RCC 7860 (cell line): ENCODE measurements around the gene DOCK1.

Source experiments
- DNase-seq: peaks from one replicate; pipeline ENCODE4 v3.0.0-alpha.2; 2015; ENCODE audit warnings: low spot score
- FAIRE-seq: peaks from 2 replicates; lab custom pipeline; 2012; peaks lifted over from hg19 to GRCh38; lab: Jason Lieb, UNC

DOCK1 gene

GRCh38 chr10:127434006-127434405, 528.8 kb downstream of the DOCK1 start:
- DNase-seq (no peak), FAIRE-seq (no peak)

DNA sequence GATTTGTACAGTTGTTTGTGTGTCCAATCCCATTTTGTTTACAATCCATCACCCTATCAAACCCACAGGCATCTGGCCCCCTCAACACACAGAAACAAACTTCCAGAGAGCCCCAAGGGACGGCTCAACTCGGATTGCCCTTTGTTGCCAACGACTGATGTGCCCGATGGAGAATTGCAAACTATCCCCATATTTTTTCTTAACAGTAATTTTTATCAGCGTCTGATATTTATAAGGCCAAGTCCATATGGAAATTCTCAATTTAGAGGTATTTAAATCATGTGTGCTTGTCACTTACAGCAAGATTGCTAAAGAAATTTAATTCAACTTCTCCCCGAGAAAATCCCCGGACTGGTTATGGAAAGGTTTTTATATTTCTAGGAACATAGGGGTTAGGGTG, 530.0 kb downstream of the DOCK1 start:
- FAIRE-seq (no peak), DNase-seq (no peak)

- DNase-seq (no peak), FAIRE-seq (no peak)
Measured at GRCh38 chr10:127440371-127440770, 535.1 kb downstream of the DOCK1 start.

GRCh38 chr10:127441350-127442219, 536.4 kb downstream of the DOCK1 start:
- FAIRE-seq (no peak), DNase-seq (peak; percentile 39)

GRCh38 chr10:127442220-127442525, 536.9 kb downstream of the DOCK1 start:
- no peak for FAIRE-seq
- no peak for DNase-seq

DNA sequence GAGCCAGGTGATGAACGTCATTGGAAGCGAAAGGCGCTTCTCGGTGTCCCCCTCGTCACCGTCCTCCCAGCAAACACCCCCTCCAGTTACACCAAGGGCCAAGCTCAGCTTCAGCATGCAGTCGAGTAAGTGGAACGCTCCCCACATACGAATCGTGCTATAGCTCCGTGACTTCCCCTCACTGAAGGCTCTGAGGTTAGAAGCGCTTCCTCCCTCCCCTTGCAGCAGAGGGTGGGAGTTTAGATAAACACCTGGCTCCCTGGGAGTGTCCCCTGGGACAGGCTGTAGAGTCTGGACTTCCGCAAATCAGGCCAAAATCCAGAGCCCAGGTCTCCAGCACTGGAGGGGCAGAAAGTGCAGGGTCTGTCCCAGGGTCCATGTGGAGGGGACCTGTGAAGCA, 538.9 kb downstream of the DOCK1 start:
- FAIRE-seq (no peak), DNase-seq (no peak)

DNA sequence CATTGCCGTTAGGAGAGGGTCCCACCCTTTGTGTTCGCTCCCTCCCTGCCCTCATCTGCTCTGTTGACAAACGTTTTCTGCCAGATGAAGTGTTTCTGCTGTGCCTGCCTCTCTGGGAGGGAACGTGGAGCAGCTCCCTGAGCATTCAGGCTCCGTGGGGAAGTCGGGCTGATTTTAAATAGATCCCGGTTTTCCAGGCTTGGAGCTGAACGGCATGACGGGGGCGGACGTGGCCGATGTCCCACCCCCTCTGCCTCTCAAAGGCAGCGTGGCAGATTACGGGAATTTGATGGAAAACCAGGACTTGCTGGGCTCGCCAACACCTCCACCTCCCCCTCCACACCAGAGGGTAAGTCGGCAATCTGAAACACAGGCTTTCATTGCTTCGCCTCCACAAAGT, 542.0 kb downstream of the DOCK1 start:
- FAIRE-seq (no peak), DNase-seq (no peak)

GRCh38 chr10:127449490-127449889, 544.3 kb downstream of the DOCK1 start:
- DNase-seq (no peak), FAIRE-seq (no peak)

GRCh38 chr10:127450644-127451043, 545.4 kb downstream of the DOCK1 start:
- DNase-seq (no peak), FAIRE-seq (no peak)

- no peak for DNase-seq
- no peak for FAIRE-seq
Measured at GRCh38 chr10:127451628-127452027, 546.4 kb downstream of the DOCK1 start.

- no peak for FAIRE-seq
- no peak for DNase-seq
Measured at GRCh38 chr10:127452568-127452967, 547.3 kb downstream of the DOCK1 start.

DNA sequence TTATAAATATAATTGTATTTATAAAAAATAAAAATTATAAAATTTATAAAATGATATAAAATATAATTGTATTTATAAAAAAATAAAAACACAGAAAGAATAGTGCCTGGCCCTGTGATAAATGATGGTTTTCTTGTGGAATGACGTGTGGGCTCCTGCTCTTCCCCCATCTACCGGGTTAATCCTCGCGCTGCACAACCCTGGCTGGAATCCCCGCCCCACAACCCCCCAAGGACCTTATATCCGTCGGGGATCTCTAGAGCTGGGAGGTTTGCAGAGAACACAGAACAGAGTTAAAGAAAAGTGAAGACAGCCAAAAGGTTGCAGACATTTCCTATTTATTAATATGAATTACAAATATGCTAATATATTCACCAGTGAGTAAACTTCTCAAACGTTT, 548.5 kb downstream of the DOCK1 start:
- FAIRE-seq (no peak), DNase-seq (no peak)

GRCh38 chr10:127456122-127456521, 550.9 kb downstream of the DOCK1 start:
- no peak for DNase-seq
- FAIRE-seq = no peak

- no peak for FAIRE-seq
Measured at GRCh38 chr10:127458016-127458810, 553.0 kb downstream of the DOCK1 start.

DNA sequence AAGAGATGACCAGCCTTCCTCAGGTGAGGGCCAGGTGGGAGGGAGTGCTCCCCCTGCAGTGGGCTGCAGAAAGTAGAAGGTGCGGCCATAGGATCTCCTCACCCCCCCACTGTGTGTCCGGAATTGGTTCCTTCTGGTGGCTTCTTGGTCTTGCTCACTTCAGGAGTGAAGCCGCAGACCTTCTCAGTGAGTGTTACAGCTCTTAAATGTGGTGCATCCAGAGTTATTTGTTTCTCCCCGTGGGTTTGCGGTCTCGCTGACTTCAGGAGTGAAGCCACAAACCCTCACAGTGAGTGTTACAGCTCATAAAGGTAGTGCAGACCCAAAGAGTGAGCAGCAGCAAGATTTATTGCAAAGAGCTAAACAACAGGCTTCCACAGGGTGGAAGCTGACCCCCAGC, 553.6 kb downstream of the DOCK1 start:
- DNase-seq (no peak), FAIRE-seq (no peak)

More at GRCh38 chr10:127458016-127458810, 553.0 kb downstream of the DOCK1 start:
- DNase-seq = no peak

GRCh38 chr10:127459918-127460317, 554.7 kb downstream of the DOCK1 start:
- FAIRE-seq (no peak), DNase-seq (no peak)

GRCh38 chr10:127462643-127463295, 557.5 kb downstream of the DOCK1 start:
- FAIRE-seq (no peak), DNase-seq (no peak)

DNA sequence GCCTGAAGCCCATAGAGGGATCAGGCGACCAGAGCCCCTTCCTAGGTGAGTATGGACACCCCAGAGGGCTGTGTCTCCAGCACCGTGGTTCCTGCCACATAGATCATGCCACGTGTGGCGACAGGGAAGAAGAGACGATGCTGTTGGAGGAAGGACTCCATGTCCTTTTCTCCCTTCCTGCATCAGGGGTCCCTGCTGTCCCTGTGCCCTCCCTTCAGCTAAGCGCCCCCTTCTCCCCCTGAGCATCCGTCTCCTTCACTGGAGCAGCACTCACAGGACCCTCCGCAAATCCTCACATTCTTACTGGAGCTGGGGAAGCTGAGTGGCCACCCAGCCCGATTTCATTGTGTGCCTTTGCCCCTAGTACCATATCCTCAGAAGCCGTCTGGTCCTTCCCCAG, 558.3 kb downstream of the DOCK1 start:
- no peak for FAIRE-seq
- no peak for DNase-seq

- FAIRE-seq = no peak
- no peak for DNase-seq
Measured at GRCh38 chr10:127464561-127464960, 559.3 kb downstream of the DOCK1 start.

GRCh38 chr10:127467811-127468210, 562.6 kb downstream of the DOCK1 start:
- FAIRE-seq = no peak

DNA sequence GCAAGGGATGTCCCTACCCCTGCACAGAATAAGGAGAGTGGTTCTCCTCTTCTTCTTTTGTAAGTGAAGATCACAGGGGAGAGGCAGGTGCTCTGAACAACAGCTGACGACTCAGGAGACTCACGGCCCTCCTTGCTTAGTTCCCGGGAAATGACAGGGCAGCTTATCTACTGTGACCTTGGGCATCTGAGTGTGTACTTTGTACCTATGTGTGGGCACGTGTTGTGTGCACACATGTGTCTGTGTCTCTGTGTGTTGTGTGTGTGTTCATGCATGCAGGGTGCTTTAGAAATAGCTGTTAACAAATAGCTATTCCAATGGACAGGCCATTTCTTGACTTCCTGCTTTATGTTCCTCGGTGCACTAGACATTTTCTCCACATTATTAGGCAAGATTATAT, 563.4 kb downstream of the DOCK1 start:
- DNase-seq (no peak), FAIRE-seq (no peak)

More at GRCh38 chr10:127467811-127468210, 562.6 kb downstream of the DOCK1 start:
- no peak for DNase-seq

GRCh38 chr10:127470911-127471310, 565.7 kb downstream of the DOCK1 start:
- DNase-seq (no peak), FAIRE-seq (no peak)
